H9 (cell line): ENCODE measurements around the gene AKR1E2. TPM values are rescaled to one million over a fixed set of nuclear protein-coding genes. Genes with fewer than 3 reads are reported as not detected.

ENCODE experiments used
- DNase-seq: peaks from one replicate; pipeline ENCODE4 v3.0.0-alpha.2; 2017
- H2AFZ ChIP-seq: one replicate; pipeline ENCODE4 v1.6.1; 2013; ENCODE audit warnings: mild to moderate bottlenecking, low read length, control low read depth, moderate library complexity
- H2AK5ac ChIP-seq: 2 replicates; pipeline ENCODE4 v1.6.1; 2013; ENCODE audit warnings: low read length, control low read depth, mixed read lengths; ENCODE audit not compliant: insufficient read length
- H2BK120ac ChIP-seq: one replicate; pipeline ENCODE4 v1.6.1; 2013; ENCODE audit warnings: low read depth, mild to moderate bottlenecking, low read length, control low read depth, inconsistent platforms; ENCODE audit not compliant: poor library complexity, severe bottlenecking
- H2BK12ac ChIP-seq: 2 replicates; pipeline ENCODE4 v1.6.1; 2013; ENCODE audit warnings: low read length, control low read depth, mixed read lengths, low read depth; ENCODE audit not compliant: insufficient read length
- H2BK15ac ChIP-seq: 2 replicates; pipeline ENCODE4 v1.6.1; 2013; ENCODE audit warnings: low read depth, low read length, control low read depth
- H2BK20ac ChIP-seq: one replicate; pipeline ENCODE4 v1.6.1; 2013; ENCODE audit warnings: low read depth, mild to moderate bottlenecking, low read length, control low read depth, inconsistent platforms; ENCODE audit not compliant: poor library complexity, severe bottlenecking
- H2BK5ac ChIP-seq: 2 replicates; pipeline ENCODE4 v1.6.1; 2013; ENCODE audit warnings: low read length, control low read depth, mixed read lengths; ENCODE audit not compliant: insufficient read length
- H3K14ac ChIP-seq: 2 replicates; pipeline ENCODE4 v1.6.1; 2013; ENCODE audit warnings: low read length, control low read depth; ENCODE audit not compliant: insufficient read depth
- H3K18ac ChIP-seq: 2 replicates; pipeline ENCODE4 v1.6.1; 2013; ENCODE audit warnings: low read depth, mild to moderate bottlenecking, mixed read lengths, low read length, control low read depth; ENCODE audit not compliant: insufficient read length
- H3K23ac ChIP-seq: 2 replicates; pipeline ENCODE4 v1.6.1; 2013; ENCODE audit warnings: low read length, control low read depth, mixed read lengths, low read depth; ENCODE audit not compliant: insufficient read length
- H3K23me2 ChIP-seq: 2 replicates; pipeline ENCODE4 v1.6.1; 2013; ENCODE audit warnings: low read depth, mild to moderate bottlenecking, mixed read lengths, low read length, control low read depth; ENCODE audit not compliant: insufficient read length, poor library complexity, severe bottlenecking
- H3K27ac ChIP-seq: 2 replicates; pipeline ENCODE4 v1.5.1; 2013; ENCODE audit warnings: low read length, control low read depth, mixed read lengths, low read depth; ENCODE audit not compliant: insufficient read length
- H3K27me3 ChIP-seq: 2 replicates; pipeline ENCODE4 v1.6.1; 2013; ENCODE audit warnings: low read length, control low read depth, inconsistent platforms; ENCODE audit not compliant: insufficient read depth
- H3K4ac ChIP-seq: 2 replicates; pipeline ENCODE4 v1.6.1; 2013; ENCODE audit warnings: low read depth, mild to moderate bottlenecking, control low read depth, inconsistent platforms, low read length, moderate library complexity
- H3K4me1 ChIP-seq: 2 replicates; pipeline ENCODE4 v1.6.1; 2013; ENCODE audit warnings: low read length, control low read depth, inconsistent platforms; ENCODE audit not compliant: insufficient read depth
- H3K4me2 ChIP-seq: 2 replicates; pipeline ENCODE4 v1.6.1; 2013; ENCODE audit warnings: low read length, control low read depth, mixed read lengths; ENCODE audit not compliant: insufficient read length, insufficient read depth
- H3K56ac ChIP-seq: 2 replicates; pipeline ENCODE4 v1.6.1; 2013; ENCODE audit warnings: low read depth, mild to moderate bottlenecking, mixed read lengths, low read length, control low read depth; ENCODE audit not compliant: insufficient read length
- H3K79me1 ChIP-seq: 2 replicates; pipeline ENCODE4 v1.6.1; 2013; ENCODE audit warnings: low read depth, mild to moderate bottlenecking, moderate library complexity, low read length, control low read depth, inconsistent platforms; ENCODE audit not compliant: insufficient read depth, poor library complexity, severe bottlenecking
- H3K79me2 ChIP-seq: 2 replicates; pipeline ENCODE4 v1.6.1; 2013; ENCODE audit warnings: low read length, control low read depth, inconsistent platforms; ENCODE audit not compliant: insufficient read depth
- H3K9ac ChIP-seq: 2 replicates; pipeline ENCODE4 v1.6.1; 2013; ENCODE audit warnings: low read length, control low read depth, mixed read lengths; ENCODE audit not compliant: insufficient read length; ENCODE audit errors: extremely low read depth
- H3K9me3 ChIP-seq: one replicate; pipeline ENCODE4 v1.6.1; 2013; ENCODE audit warnings: low read depth, low read length, inconsistent platforms; ENCODE audit not compliant: control insufficient read depth
- H3T11ph ChIP-seq: one replicate; pipeline ENCODE4 v1.6.1; 2013; ENCODE audit warnings: mild to moderate bottlenecking, low read length, control low read depth, inconsistent platforms
- H4K20me1 ChIP-seq: one replicate; pipeline ENCODE4 v1.6.1; 2013; ENCODE audit not compliant: control insufficient read depth, insufficient read length, insufficient read depth
- H4K5ac ChIP-seq: 2 replicates; pipeline ENCODE4 v1.6.1; 2013; ENCODE audit warnings: low read depth, mild to moderate bottlenecking, mixed read lengths, low read length, control low read depth; ENCODE audit not compliant: insufficient read length
- H4K8ac ChIP-seq: replicated peaks from 2 replicates; pipeline ENCODE4 v1.6.1; 2013; ENCODE audit warnings: low read length, control low read depth, mixed read lengths, low read depth; ENCODE audit not compliant: insufficient read length
- H4K91ac ChIP-seq: 2 replicates; pipeline ENCODE4 v1.6.1; 2013; ENCODE audit warnings: low read depth, mild to moderate bottlenecking, moderate library complexity, mixed read lengths, low read length, control low read depth; ENCODE audit not compliant: insufficient read length
- H3K27ac Mint-ChIP-seq, 3 experiments: 2 replicates in 2 of 3; 3 replicates in 1 of 3; pipeline ENCODE4 v1.8.0; 2020 to 2021; ENCODE audit warnings: mixed read lengths in 3 of 3, mild to moderate bottlenecking in 1 of 3, moderate library complexity in 1 of 3
- H3K27me3 Mint-ChIP-seq: 2 replicates; pipeline ENCODE4 v1.8.0; 2021; ENCODE audit warnings: low read depth, mild to moderate bottlenecking, moderate library complexity, mixed read lengths
- H3K36me3 Mint-ChIP-seq, 3 experiments: 2 replicates in 2 of 3; 3 replicates in 1 of 3; pipeline ENCODE4 v1.8.0; 2020 to 2021; ENCODE audit warnings: low read depth in 3 of 3, mixed read lengths in 3 of 3; ENCODE audit not compliant: insufficient read depth in 1 of 3
- H3K4me1 Mint-ChIP-seq, 2 experiments: 2 replicates each; pipeline ENCODE4 v1.8.0; 2020; ENCODE audit warnings: mixed read lengths in 2 of 2
- H3K4me3 Mint-ChIP-seq, 2 experiments: 2 replicates in 1 of 2; 3 replicates in 1 of 2; pipeline ENCODE4 v1.8.0; 2020 to 2021; ENCODE audit warnings: mild to moderate bottlenecking in 2 of 2, mixed read lengths in 2 of 2, moderate library complexity in 1 of 2
- H3K9me3 Mint-ChIP-seq, 2 experiments: 2 replicates in 1 of 2; 3 replicates in 1 of 2; pipeline ENCODE4 v1.8.0; 2020; ENCODE audit warnings: mild to moderate bottlenecking in 2 of 2, mixed read lengths in 2 of 2, moderate library complexity in 1 of 2
- WGBS: extraction: QIAGEN DNeasy Blood & Tissue Kit; methylation state at CpG from one replicate; pipeline ENCODE4 v1.1.7; 2013; ENCODE audit warnings: missing lambda C conversion rate, low lambda C conversion rate, mixed read lengths; ENCODE audit not compliant: insufficient read length; ENCODE audit errors: extremely low coverage; 5-methylcytosine and 5-hydroxymethylcytosine counted together
- total RNA-seq: library from RNA; stranded (reverse); gene quantifications from 2 replicates; pipeline ENCODE4 v1.2.1, GENCODE V29; 2021
- TF ChIP-seq, protein P1 (sequence below): fragments of 200-600 bp; sonication (generic); conservative IDR thresholded peaks from 3 replicates; pipeline ENCODE4 v1.8.0; 2021; ENCODE audit warnings: antibody characterized with exemption, mild to moderate bottlenecking

Gene AKR1E2
- total RNA-seq, 1 experiment from 2014 or later, result 2.2 TPM

DNA sequence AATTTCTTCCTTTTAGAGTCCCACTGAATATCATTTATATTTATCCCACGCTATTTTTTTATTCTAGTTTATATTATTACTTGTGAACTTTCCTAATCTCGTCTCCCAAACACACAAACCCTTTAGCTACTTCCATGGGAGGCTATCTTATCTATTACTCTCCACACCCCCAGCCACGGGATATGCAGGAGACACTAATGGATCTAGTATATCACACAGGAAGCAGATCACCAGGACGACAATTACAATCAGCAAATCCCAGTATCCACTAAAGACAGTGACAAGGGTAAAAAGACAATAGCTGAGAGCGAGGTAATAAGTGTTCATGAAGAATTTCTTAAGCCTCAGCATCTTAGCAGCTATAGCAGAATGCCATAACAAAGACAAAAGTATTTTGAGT lies 3.8 kb upstream of the AKR1E2 start:
- no peak overlapping the region for H2BK5ac ChIP-seq
- DNase-seq, result no peak
- WGBS, result 100% methylated on average over 2 of the region's 5 CpGs

More for the DNA sequence above, 3.8 kb upstream of the AKR1E2 start:
- Histone ChIP-seq H3K56ac (no peak overlapping the region), H3K23ac (no peak overlapping the region), H2BK12ac (no peak overlapping the region), H2BK15ac (no peak overlapping the region), H3K27ac (no peak overlapping the region), H2AK5ac (no peak overlapping the region), H3K4me2 (no peak overlapping the region), H3T11ph (no peak overlapping the region), H2AFZ (no peak overlapping the region), H4K91ac (no peak overlapping the region), H3K9me3 (no peaks in the 10 kb centered on the region), H3K27me3 (no peaks in the 10 kb centered on the region), H3K23me2 (no peaks in the 10 kb centered on the region), H2BK120ac (no peak overlapping the region), H4K5ac (no peak overlapping the region), H3K14ac (no peak overlapping the region), H3K79me1 (no peaks in the 10 kb centered on the region), H3K4ac (no peak overlapping the region), H3K79me2 (no peaks in the 10 kb centered on the region), H4K8ac (no peak overlapping the region), H3K9ac (no peak overlapping the region), H3K18ac (no peak overlapping the region), H4K20me1 (no peaks in the 10 kb centered on the region), H2BK20ac (no peak overlapping the region), H3K4me1 (no peaks in the 10 kb centered on the region)
- no peak overlapping the region for H3K4me3 Mint-ChIP-seq
- peaks cover 0 to 2% (median 2%) of the 10 kb centered on the region in 3 experiments; a peak in 4 of 7 replicates for H3K36me3 Mint-ChIP-seq
- peaks cover 27 to 61% of the 10 kb centered on the region in 2 experiments for H3K9me3 Mint-ChIP-seq
- H3K27ac Mint-ChIP-seq, result no peak overlapping the region
- H3K27me3 Mint-ChIP-seq, result peaks cover 26% of the 10 kb centered on the region
- H3K4me1 Mint-ChIP-seq, result peaks cover 0 to 2% of the 10 kb centered on the region in 2 experiments; a peak in 1 of 4 replicates
- TF ChIP-seq, protein P1, sequence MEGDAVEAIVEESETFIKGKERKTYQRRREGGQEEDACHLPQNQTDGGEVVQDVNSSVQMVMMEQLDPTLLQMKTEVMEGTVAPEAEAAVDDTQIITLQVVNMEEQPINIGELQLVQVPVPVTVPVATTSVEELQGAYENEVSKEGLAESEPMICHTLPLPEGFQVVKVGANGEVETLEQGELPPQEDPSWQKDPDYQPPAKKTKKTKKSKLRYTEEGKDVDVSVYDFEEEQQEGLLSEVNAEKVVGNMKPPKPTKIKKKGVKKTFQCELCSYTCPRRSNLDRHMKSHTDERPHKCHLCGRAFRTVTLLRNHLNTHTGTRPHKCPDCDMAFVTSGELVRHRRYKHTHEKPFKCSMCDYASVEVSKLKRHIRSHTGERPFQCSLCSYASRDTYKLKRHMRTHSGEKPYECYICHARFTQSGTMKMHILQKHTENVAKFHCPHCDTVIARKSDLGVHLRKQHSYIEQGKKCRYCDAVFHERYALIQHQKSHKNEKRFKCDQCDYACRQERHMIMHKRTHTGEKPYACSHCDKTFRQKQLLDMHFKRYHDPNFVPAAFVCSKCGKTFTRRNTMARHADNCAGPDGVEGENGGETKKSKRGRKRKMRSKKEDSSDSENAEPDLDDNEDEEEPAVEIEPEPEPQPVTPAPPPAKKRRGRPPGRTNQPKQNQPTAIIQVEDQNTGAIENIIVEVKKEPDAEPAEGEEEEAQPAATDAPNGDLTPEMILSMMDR, result no peak
